ENCODE data around the gene GALK2.
A peak's percentile ranks its signal among the peaks of the same experiment; 100 is the strongest.

The GALK2 gene

DNA sequence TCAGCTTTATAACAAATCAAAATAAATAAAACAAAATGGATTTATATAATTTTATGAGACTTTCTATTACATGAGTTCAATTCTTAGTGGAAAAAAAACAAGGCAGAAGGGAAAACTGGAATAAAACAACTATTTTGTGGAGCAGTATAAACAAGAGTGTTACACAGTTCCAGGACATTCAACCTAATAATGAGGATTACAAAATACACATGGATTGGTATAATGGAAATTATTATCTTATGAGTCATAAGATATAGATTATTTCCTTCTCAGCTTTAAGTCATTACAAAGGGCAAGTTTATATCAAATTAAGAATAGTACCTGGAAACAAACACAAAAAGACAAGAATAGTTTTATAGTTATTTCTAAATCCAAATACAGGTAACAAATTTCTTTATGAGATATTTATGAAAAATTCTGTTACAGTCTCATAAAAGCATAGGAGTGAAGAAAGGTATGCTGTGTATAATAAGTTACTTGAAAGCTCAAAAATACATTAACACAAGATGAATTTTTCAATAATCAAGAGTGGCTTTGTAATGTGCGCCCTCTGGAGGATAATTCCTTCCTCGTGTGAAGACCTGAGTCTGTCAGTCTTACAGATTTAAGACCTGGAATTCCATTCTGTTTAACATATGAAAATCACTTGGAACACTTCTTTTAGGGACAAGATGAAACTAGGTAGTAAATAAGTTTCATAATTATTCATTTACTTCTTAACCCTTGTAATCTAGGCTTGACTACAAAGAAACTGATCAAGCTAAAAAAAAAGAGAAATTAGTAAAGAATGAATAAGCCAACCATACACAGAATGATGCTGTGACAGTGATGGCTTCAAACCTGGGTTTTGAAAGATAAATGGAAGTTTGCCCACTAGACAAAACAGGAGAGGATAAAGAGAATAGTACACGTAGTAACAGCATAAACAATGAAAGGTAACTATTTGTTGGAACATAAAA, 24.1 kb upstream of the GALK2 start:
- H3K9ac ChIP-seq (ENCODE audit: low read length in 5 of 5), result peak overlapping the region in 2 of 5 donors; percentile 41 to 44
- peaks cover 20 to 29% (median 22%) of the 10 kb centered on the region in 5 donors for H3K36me3 ChIP-seq (ENCODE audit: control insufficient read depth in 5 of 5, insufficient read depth in 5 of 5, low read length in 5 of 5)
- H3K4me3 ChIP-seq (ENCODE audit: low read depth in 1 of 5, low read length in 5 of 5), result no peak overlapping the region
- H3K4me1 ChIP-seq (ENCODE audit: control insufficient read depth in 5 of 5, insufficient read depth in 5 of 5, low read length in 5 of 5), result peaks cover 0 to 15% (median 8%) of the 10 kb centered on the region in 5 donors
- no peaks in the 10 kb centered on the region for H3K27me3 ChIP-seq (ENCODE audit: control insufficient read depth in 5 of 5, insufficient read depth in 4 of 5, low read length in 5 of 5)
- H3K27ac ChIP-seq (ENCODE audit: low read depth, low read length), result no peak overlapping the region
- no peaks in the 10 kb centered on the region for H3K9me3 ChIP-seq (ENCODE audit: control insufficient read depth in 5 of 5, low read length in 5 of 5)

DNA sequence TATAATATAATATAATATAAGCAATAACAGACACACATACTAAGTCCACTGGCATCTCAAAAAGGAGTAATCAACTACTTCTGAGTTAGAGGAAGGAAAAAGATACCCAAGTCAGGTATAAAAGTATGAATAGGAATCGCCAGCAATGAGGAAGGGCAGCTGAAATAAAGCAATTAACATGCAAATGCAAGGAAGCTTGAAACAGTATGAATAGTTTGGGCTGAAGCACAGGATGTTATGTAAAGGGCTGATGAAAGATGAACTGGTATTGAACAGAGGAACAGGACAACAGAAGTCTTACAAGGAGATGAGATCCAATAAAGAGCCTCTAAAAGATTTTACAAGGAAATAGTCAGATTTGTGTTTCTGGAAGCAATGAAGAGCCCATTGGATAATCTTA, 21.7 kb upstream of the GALK2 start:
- Histone ChIP-seq H3K9me3 (ENCODE audit: control insufficient read depth in 5 of 5, low read length in 5 of 5) (no peaks in the 10 kb centered on the region), H3K4me3 (ENCODE audit: low read depth in 1 of 5, low read length in 5 of 5) (no peak overlapping the region), H3K4me1 (ENCODE audit: control insufficient read depth in 5 of 5, insufficient read depth in 5 of 5, low read length in 5 of 5) (peaks cover 0 to 16% (median 10%) of the 10 kb centered on the region in 5 donors), H3K9ac (ENCODE audit: low read length in 5 of 5) (no peak overlapping the region), H3K27ac (ENCODE audit: low read depth, low read length) (peak overlapping the region; percentile 58), H3K36me3 (ENCODE audit: control insufficient read depth in 5 of 5, insufficient read depth in 5 of 5, low read length in 5 of 5) (peaks cover 2 to 9% (median 3%) of the 10 kb centered on the region in 5 donors), H3K27me3 (ENCODE audit: control insufficient read depth in 5 of 5, insufficient read depth in 4 of 5, low read length in 5 of 5) (no peaks in the 10 kb centered on the region)

DNA sequence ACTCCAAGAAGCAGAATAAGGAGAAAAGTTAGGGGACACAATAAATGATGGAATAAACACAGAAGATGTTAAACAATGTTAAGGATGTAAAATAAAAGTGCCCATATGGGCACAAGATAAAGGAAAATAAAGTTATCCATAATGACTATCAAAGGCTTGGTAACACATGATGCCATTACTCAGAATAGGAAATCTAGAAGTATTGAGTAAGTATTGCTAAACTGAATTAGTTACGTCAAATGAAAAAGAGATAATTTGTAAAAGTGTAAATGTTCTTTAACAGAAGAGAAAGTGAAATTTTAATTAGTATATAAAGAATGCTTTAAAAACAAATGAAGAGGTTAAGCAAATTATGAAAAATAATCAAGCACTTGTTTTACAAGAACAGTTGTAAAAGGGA, 21.3 kb upstream of the GALK2 start:
- no peaks in the 10 kb centered on the region for H3K9me3 ChIP-seq (ENCODE audit: control insufficient read depth in 5 of 5, low read length in 5 of 5)
- peak overlapping the region; percentile 58 for H3K27ac ChIP-seq (ENCODE audit: low read depth, low read length)
- peaks cover 0 to 20% (median 14%) of the 10 kb centered on the region in 5 donors for H3K4me1 ChIP-seq (ENCODE audit: control insufficient read depth in 5 of 5, insufficient read depth in 5 of 5, low read length in 5 of 5)
- H3K36me3 ChIP-seq (ENCODE audit: control insufficient read depth in 5 of 5, insufficient read depth in 5 of 5, low read length in 5 of 5), result peaks cover 0 to 7% (median 0%) of the 10 kb centered on the region in 5 donors
- no peak overlapping the region for H3K4me3 ChIP-seq (ENCODE audit: low read depth in 1 of 5, low read length in 5 of 5)
- H3K9ac ChIP-seq (ENCODE audit: low read length in 5 of 5), result peak overlapping the region in 1 of 5 donors; percentile 30
- H3K27me3 ChIP-seq (ENCODE audit: control insufficient read depth in 5 of 5, insufficient read depth in 4 of 5, low read length in 5 of 5), result no peaks in the 10 kb centered on the region

DNA sequence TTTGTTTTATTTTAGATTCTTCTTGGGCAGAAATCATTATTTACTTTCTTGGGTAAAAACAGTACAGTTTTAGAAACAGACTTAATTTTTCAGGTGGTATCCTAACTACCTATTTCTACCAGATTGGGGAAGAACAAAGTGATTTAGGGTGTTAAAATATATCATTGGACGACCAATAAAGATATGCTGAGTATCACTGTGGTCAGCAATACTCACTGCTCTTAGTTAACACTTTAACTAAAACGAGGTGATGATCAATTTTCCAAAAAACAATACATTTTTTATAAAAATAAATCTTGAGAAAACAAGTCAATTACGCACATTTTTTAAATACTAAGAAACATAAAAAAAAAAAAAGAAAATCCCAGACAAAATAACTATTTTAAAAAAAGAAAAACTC, 18.2 kb upstream of the GALK2 start:
- Histone ChIP-seq H3K36me3 (ENCODE audit: control insufficient read depth in 5 of 5, insufficient read depth in 5 of 5, low read length in 5 of 5) (no peaks in the 10 kb centered on the region), H3K9ac (ENCODE audit: low read length in 5 of 5) (no peak overlapping the region), H3K9me3 (ENCODE audit: control insufficient read depth in 5 of 5, low read length in 5 of 5) (no peaks in the 10 kb centered on the region), H3K4me3 (ENCODE audit: low read depth in 1 of 5, low read length in 5 of 5) (no peak overlapping the region), H3K27ac (ENCODE audit: low read depth, low read length) (no peak overlapping the region), H3K4me1 (ENCODE audit: control insufficient read depth in 5 of 5, insufficient read depth in 5 of 5, low read length in 5 of 5) (peaks cover 0 to 37% (median 34%) of the 10 kb centered on the region in 5 donors), H3K27me3 (ENCODE audit: control insufficient read depth in 5 of 5, insufficient read depth in 4 of 5, low read length in 5 of 5) (no peaks in the 10 kb centered on the region)

DNA sequence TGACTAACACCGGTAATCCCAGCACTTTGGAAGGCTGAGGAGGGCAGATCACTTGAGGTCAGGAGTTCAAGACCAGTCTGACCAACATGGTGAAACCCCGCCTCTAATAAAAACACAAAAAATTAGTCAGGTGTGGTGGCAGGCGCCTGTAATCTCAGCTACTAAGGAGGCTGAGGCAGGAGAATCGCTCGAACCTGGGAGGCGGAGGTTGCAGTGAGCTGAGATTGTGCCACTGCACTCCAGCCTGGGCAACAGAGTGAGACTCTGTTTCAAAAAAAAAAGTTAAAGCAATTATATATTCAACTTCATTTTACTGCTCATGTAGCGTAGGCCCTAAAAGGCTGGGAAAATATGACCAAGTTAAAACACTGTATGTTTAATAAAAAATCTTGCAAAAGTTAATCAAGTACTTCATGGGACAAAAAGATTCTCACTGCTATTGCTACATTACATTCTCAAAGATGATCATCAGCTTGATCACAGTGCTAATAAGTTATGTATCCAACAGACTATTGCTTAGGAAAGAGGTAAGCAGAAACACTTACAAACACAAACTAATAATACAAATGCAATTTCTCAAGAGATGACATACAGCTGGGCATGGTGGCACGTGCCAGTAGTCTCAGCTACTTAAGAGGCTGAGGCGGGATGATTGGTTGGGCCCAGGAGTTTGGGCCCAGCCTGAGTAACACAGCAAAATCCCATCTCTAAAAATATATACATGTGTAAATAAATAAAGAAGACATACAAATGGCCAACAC, 17.3 kb upstream of the GALK2 start:
- H3K36me3 ChIP-seq (ENCODE audit: control insufficient read depth in 5 of 5, insufficient read depth in 5 of 5, low read length in 5 of 5), result no peaks in the 10 kb centered on the region
- H3K9ac ChIP-seq (ENCODE audit: low read length in 5 of 5), result no peak overlapping the region
- H3K4me3 ChIP-seq (ENCODE audit: low read depth in 1 of 5, low read length in 5 of 5), result no peak overlapping the region
- peaks cover 0 to 40% (median 35%) of the 10 kb centered on the region in 5 donors for H3K4me1 ChIP-seq (ENCODE audit: control insufficient read depth in 5 of 5, insufficient read depth in 5 of 5, low read length in 5 of 5)
- no peaks in the 10 kb centered on the region for H3K9me3 ChIP-seq (ENCODE audit: control insufficient read depth in 5 of 5, low read length in 5 of 5)
- H3K27ac ChIP-seq (ENCODE audit: low read depth, low read length), result no peak overlapping the region
- H3K27me3 ChIP-seq (ENCODE audit: control insufficient read depth in 5 of 5, insufficient read depth in 4 of 5, low read length in 5 of 5), result no peaks in the 10 kb centered on the region

DNA sequence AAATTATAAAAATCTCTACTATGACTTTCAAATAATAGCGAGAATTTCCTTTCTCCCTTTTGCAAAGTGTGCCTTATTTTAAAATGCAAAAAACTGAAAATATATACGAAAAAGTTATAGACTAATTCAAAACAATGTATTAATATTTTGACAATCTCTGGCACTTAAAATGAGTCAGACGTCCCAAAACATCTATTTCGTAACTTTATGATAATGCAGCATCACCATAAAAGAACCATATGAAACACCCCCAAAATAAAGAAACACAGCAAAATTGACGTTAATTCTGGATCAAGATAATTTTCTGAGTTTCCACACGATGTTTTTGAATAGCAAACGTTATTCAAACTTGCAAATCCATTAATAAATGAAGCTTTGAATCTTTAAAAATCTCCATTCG, 15.7 kb upstream of the GALK2 start:
- Histone ChIP-seq H3K4me3 (ENCODE audit: low read depth in 1 of 5, low read length in 5 of 5) (peak overlapping the region; percentile 92 to 100 (median 99)), H3K4me1 (ENCODE audit: control insufficient read depth in 5 of 5, insufficient read depth in 5 of 5, low read length in 5 of 5) (peaks cover 0 to 39% (median 31%) of the 10 kb centered on the region in 5 donors), H3K9ac (ENCODE audit: low read length in 5 of 5) (peak overlapping the region; percentile 89 to 100 (median 99)), H3K9me3 (ENCODE audit: control insufficient read depth in 5 of 5, low read length in 5 of 5) (no peaks in the 10 kb centered on the region), H3K36me3 (ENCODE audit: control insufficient read depth in 5 of 5, insufficient read depth in 5 of 5, low read length in 5 of 5) (no peaks in the 10 kb centered on the region), H3K27ac (ENCODE audit: low read depth, low read length) (peak overlapping the region; percentile 98), H3K27me3 (ENCODE audit: control insufficient read depth in 5 of 5, insufficient read depth in 4 of 5, low read length in 5 of 5) (no peaks in the 10 kb centered on the region)

DNA sequence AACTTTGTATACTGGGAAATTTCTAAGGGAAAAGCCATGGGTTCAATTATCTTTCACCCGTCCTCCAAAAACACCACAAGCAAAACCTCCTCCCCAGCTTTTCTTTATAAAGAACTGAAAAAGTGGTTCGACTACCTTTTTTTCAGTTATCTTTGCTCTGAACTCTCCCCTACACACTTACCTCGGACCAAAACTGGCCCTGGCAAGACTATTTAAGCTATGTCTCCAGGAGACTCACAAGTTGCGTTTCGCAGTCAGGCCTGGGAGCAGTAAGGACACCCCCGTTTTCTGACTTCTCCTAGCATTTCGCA, 15.3 kb upstream of the GALK2 start:
- H3K9me3 ChIP-seq (ENCODE audit: control insufficient read depth in 5 of 5, low read length in 5 of 5), result no peaks in the 10 kb centered on the region
- peaks cover 0 to 39% (median 31%) of the 10 kb centered on the region in 5 donors for H3K4me1 ChIP-seq (ENCODE audit: control insufficient read depth in 5 of 5, insufficient read depth in 5 of 5, low read length in 5 of 5)
- H3K27ac ChIP-seq (ENCODE audit: low read depth, low read length), result peak overlapping the region; percentile 98
- H3K4me3 ChIP-seq (ENCODE audit: low read depth in 1 of 5, low read length in 5 of 5), result peak overlapping the region; percentile 92 to 100 (median 99)
- H3K36me3 ChIP-seq (ENCODE audit: control insufficient read depth in 5 of 5, insufficient read depth in 5 of 5, low read length in 5 of 5), result no peaks in the 10 kb centered on the region
- H3K27me3 ChIP-seq (ENCODE audit: control insufficient read depth in 5 of 5, insufficient read depth in 4 of 5, low read length in 5 of 5), result no peaks in the 10 kb centered on the region
- peak overlapping the region; percentile 89 to 100 (median 99) for H3K9ac ChIP-seq (ENCODE audit: low read length in 5 of 5)

DNA sequence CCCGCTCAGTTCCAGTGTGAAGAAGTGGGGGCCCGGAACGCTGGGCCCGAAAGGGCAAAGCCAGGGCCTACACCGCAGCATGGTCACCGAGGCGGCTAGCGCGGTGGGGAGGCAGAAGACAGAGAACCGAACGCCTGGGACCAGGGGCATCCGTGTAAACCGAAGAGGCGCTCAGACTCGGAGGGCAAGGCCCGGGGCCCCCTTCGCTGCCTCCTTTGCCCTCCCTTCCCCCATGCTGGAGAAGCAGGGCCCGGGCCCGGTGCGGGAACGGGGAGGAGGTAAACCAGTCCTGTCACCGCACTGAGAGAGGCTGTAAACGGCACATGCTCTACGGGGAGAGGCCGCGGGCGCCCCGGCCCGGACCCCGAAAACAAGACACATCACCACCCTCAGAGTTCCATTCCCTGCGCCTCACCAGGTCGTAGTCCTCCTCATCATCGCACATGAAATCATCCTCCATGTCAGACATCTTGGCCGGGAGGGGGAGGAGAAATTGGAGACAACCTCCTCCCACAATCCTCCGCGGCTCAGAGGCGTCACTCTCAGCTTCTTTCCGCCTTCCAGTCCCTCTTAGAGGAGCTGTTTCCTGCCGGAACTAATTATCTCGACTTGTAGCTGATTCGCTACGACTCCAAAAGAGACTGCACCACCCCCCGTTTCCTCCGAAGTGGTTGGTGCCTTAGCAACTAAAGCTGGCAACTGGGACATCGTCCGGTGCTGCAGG, 14.8 kb upstream of the GALK2 start, which contains the start of gene COPS2:
COPS2 (minus strand) TSS at position 490 of the 724 bp plus-strand sequence; CDS start at position 469, 21 bp downstream.
- no peaks in the 10 kb centered on the region for H3K27me3 ChIP-seq (ENCODE audit: control insufficient read depth in 5 of 5, insufficient read depth in 4 of 5, low read length in 5 of 5)
- peak within 1 kb of the TSS; percentile 89 to 100 (median 99) for H3K9ac ChIP-seq (ENCODE audit: low read length in 5 of 5)
- H3K4me3 ChIP-seq (ENCODE audit: low read depth in 1 of 5, low read length in 5 of 5), result peak within 1 kb of the TSS; percentile 92 to 100 (median 99)
- no peaks in the 10 kb centered on the region for H3K36me3 ChIP-seq (ENCODE audit: control insufficient read depth in 5 of 5, insufficient read depth in 5 of 5, low read length in 5 of 5)
- peak within 1 kb of the TSS; percentile 98 for H3K27ac ChIP-seq (ENCODE audit: low read depth, low read length)
- no peaks in the 10 kb centered on the region for H3K9me3 ChIP-seq (ENCODE audit: control insufficient read depth in 5 of 5, low read length in 5 of 5)
- peaks cover 0 to 39% (median 31%) of the 10 kb centered on the region in 5 donors for H3K4me1 ChIP-seq (ENCODE audit: control insufficient read depth in 5 of 5, insufficient read depth in 5 of 5, low read length in 5 of 5)

DNA sequence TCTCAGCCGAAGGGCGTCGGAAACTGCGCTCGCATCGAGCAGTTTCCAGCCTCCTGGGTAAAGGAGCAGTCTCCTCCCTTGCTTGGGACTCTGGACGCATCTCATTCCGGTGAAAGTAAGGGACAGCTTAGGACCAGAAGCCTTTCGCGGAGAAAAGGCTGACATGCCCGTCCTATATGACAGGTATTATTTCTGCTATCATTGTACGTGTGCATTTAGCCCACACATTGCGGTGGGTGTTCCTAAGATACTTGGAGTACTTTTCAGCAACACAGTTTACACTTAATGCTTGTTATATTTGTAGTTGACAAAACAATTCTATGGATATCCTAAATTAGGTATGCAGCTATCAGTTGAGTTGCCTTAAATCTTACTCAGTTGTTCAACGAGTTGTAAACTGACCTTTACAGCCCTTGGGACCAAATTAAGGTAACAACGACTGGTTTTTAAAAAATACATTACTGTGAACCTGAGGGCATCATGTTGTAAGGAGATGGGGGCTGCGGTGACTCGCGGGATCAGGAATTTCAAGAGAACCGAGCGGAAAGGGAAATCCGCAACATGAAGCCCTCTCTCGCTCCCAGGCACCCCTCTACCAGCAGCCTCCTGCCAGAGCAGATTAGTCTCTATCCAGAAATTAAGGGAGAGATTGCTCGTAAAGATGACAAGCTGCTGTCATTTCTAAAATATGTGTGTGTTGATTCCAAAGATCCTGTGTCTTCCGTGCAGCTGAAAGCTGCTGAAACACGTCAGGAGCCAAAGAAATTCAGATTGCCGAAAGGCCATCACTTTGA, 14.0 kb upstream of the GALK2 start:
- no peaks in the 10 kb centered on the region for H3K9me3 ChIP-seq (ENCODE audit: control insufficient read depth in 5 of 5, low read length in 5 of 5)

More for the DNA sequence above, 14.0 kb upstream of the GALK2 start:
- H3K9ac ChIP-seq (ENCODE audit: low read length in 5 of 5), result peak overlapping the region; percentile 73 to 100 (median 97)
- no peaks in the 10 kb centered on the region for H3K36me3 ChIP-seq (ENCODE audit: control insufficient read depth in 5 of 5, insufficient read depth in 5 of 5, low read length in 5 of 5)
- H3K4me3 ChIP-seq (ENCODE audit: low read depth in 1 of 5, low read length in 5 of 5), result peak overlapping the region; percentile 92 to 100 (median 99)
- H3K27ac ChIP-seq (ENCODE audit: low read depth, low read length), result peak overlapping the region; percentile 98
- peaks cover 0 to 39% (median 31%) of the 10 kb centered on the region in 5 donors for H3K4me1 ChIP-seq (ENCODE audit: control insufficient read depth in 5 of 5, insufficient read depth in 5 of 5, low read length in 5 of 5)
- no peaks in the 10 kb centered on the region for H3K27me3 ChIP-seq (ENCODE audit: control insufficient read depth in 5 of 5, insufficient read depth in 4 of 5, low read length in 5 of 5)

Measured in subcutaneous abdominal adipose tissue (tissue), 5 donors.